Endothelial cell of umbilical vein (primary cell): ENCODE measurements around the gene CNTD1. TPM values are rescaled to one million over a fixed set of nuclear protein-coding genes. Genes with fewer than 3 reads are reported as not detected.

ENCODE experiments used
- BruUV-seq: library from RNA; stranded (reverse); fragments of 400-500 nt; replicated peaks from 2 replicates; lab custom pipeline; 2021; lab: Mats Ljungman, UMichigan
- CTCF ChIA-PET: fragments of 300-600, 350-600 bp; sonication (Branson Sonifier 250); formaldehyde crosslinking; loops from one replicate; lab custom pipeline; 2021; ENCODE audit warnings: antibody characterized with exemption, inconsistent platforms; lab: Charles Lee
- POLR2A ChIA-PET: fragments of 300-600, 350-600 bp; sonication (Branson Sonifier 250); formaldehyde crosslinking; loops from one replicate; lab custom pipeline; 2021; ENCODE audit warnings: antibody characterized with exemption, inconsistent platforms; lab: Charles Lee
- DNase-seq: peaks from one replicate; pipeline ENCODE4 v3.0.0-alpha.2; 2011; ENCODE audit warnings: low read depth, low spot score
- FAIRE-seq: peaks from 2 replicates; lab custom pipeline; 2011; peaks lifted over from hg19 to GRCh38; lab: Jason Lieb, UNC
- H2AFZ ChIP-seq: 2 replicates; pipeline ENCODE4 v1.6.0; 2012; ENCODE audit warnings: low read depth, low read length, control low read depth, inconsistent platforms
- H3K27ac ChIP-seq: 2 replicates; pipeline ENCODE4 v1.5.1; 2011; ENCODE audit warnings: low read depth, mild to moderate bottlenecking, control low read depth, low read length, moderate library complexity; ENCODE audit not compliant: insufficient read depth
- H3K27me3 ChIP-seq, 2 experiments: 2 replicates each; pipeline versions ENCODE4 v1.6.0 to v1.6.1; 2011; ENCODE audit warnings: low read length in 2 of 2, mixed read lengths in 1 of 2; ENCODE audit not compliant: control insufficient read depth in 2 of 2, insufficient read depth in 2 of 2
- H3K36me3 ChIP-seq, 2 experiments: 2 replicates in 1 of 2; 3 replicates in 1 of 2; pipeline ENCODE4 v1.5.1; 2011; ENCODE audit warnings: low read length in 2 of 2, mild to moderate bottlenecking in 1 of 2, moderate library complexity in 1 of 2; ENCODE audit not compliant: control insufficient read depth in 2 of 2, insufficient read depth in 2 of 2; ENCODE audit errors: extremely low read depth in 1 of 2
- H3K4me1 ChIP-seq: 3 replicates; pipeline ENCODE4 v1.5.1; 2011; ENCODE audit warnings: mild to moderate bottlenecking, low read length; ENCODE audit not compliant: control insufficient read depth, insufficient read depth; ENCODE audit errors: extremely low read depth
- H3K4me2 ChIP-seq: 2 replicates; pipeline ENCODE4 v1.6.1; 2011; ENCODE audit warnings: low read length, control low read depth, mixed read lengths; ENCODE audit not compliant: insufficient read depth
- H3K4me3 ChIP-seq, 3 experiments: fragments of 200-600 bp in 1 of 3; sonication (generic), shearing (Covaris generic) in 1 of 3; replicated peaks in 1 of 3; 2 replicates each; pipeline ENCODE4 v1.5.1; 2011 to 2016; ENCODE audit warnings: control low read depth in 3 of 3, low read length in 3 of 3, mild to moderate bottlenecking in 2 of 3, inconsistent platforms in 1 of 3, low read depth in 1 of 3, moderate library complexity in 1 of 3; ENCODE audit not compliant: insufficient read depth in 1 of 3
- H3K79me2 ChIP-seq: 2 replicates; pipeline ENCODE4 v1.6.0; 2012; ENCODE audit warnings: low read length, inconsistent platforms; ENCODE audit not compliant: control insufficient read depth, insufficient read depth
- H3K9ac ChIP-seq: replicated peaks from 2 replicates; pipeline ENCODE3; 2011; ENCODE audit warnings: low read length, control low read depth; ENCODE audit not compliant: insufficient read depth; ENCODE audit errors: extremely low read depth
- H3K9me1 ChIP-seq: replicated peaks from 3 replicates; pipeline ENCODE4 v1.6.0; 2011; ENCODE audit warnings: mild to moderate bottlenecking, low read length; ENCODE audit not compliant: control insufficient read depth, insufficient read depth; ENCODE audit errors: extremely low read depth
- H3K9me3 ChIP-seq: replicated peaks from 2 replicates; pipeline ENCODE4 v1.5.1; 2012; ENCODE audit warnings: low read length, inconsistent platforms; ENCODE audit not compliant: control insufficient read depth, insufficient read depth
- H4K20me1 ChIP-seq: replicated peaks from 2 replicates; pipeline ENCODE3; 2011; ENCODE audit warnings: mild to moderate bottlenecking, low read length; ENCODE audit not compliant: control insufficient read depth, insufficient read depth; ENCODE audit errors: extremely low read depth
- EZH2 ChIP-seq: IDR thresholded peaks from 2 replicates; pipeline ENCODE4 v1.6.1; 2012; ENCODE audit warnings: borderline replicate concordance, low read depth, mild to moderate bottlenecking, moderate library complexity, low read length, inconsistent platforms; ENCODE audit not compliant: severe bottlenecking
- GATA2 ChIP-seq: IDR thresholded peaks from 2 replicates; pipeline ENCODE4 v1.7.0; 2011; ENCODE audit warnings: low read depth, mild to moderate bottlenecking, moderate library complexity, mixed read lengths, low read length; ENCODE audit not compliant: insufficient read length, insufficient read depth
- JUN ChIP-seq: IDR thresholded peaks from 2 replicates; pipeline ENCODE4 v1.6.1; 2011; ENCODE audit warnings: borderline replicate concordance, low read depth; ENCODE audit not compliant: insufficient read length, insufficient read depth
- POLR2AphosphoS5 ChIP-seq: IDR thresholded peaks from 2 replicates; pipeline ENCODE4 v1.6.1; 2012; ENCODE audit warnings: low read depth, mild to moderate bottlenecking, control low read depth, low read length, moderate library complexity; ENCODE audit not compliant: insufficient read depth
- dilution Hi-C: fragments of 300-500 bp; cut with MboI; formaldehyde crosslinking; loops from one replicate; pipeline ENCODE4 v1.15.0; 2019; ENCODE audit warnings: low sequenced_read_pairs; ENCODE audit not compliant: extremely low pct_ligation_motif_present
- intact Hi-C: fragments of 100-400 bp; cut with micrococcal nuclease; formaldehyde crosslinking; loops from one replicate; pipeline ENCODE4 v1.10.0; 2022
- polyA plus RNA-seq, 4 experiments: library from polyadenylated mRNA; depleted of rRNA in 3 of 4; stranded (reverse) in 3 of 4; unstranded in 1 of 4; fragments of >200 nt; gene quantifications; 2 replicates each; pipeline versions ENCODE4 v1.2.1 to v1.2.3, GENCODE V29; 2011 to 2012; ENCODE audit warnings: missing spikeins in 1 of 4
- total RNA-seq: library from RNA; stranded (reverse); gene quantifications from 2 replicates; pipeline ENCODE4 v1.2.3, GENCODE V29; 2021
- TF ChIP-seq, protein P1 (sequence below), 2 donors: IDR thresholded peaks; 1 replicate in 1 of 2; 2 replicates in 1 of 2; pipeline ENCODE4 v1.5.1; 2011; ENCODE audit warnings: low read length in 2 of 2, mild to moderate bottlenecking in 2 of 2, moderate library complexity in 2 of 2, control low read depth in 1 of 2, inconsistent platforms in 1 of 2, low read depth in 1 of 2; ENCODE audit not compliant: insufficient read depth in 1 of 2; ENCODE audit errors: extremely low read depth in 1 of 2
- TF ChIP-seq, protein P2 (sequence below): IDR thresholded peaks from 2 replicates; pipeline ENCODE4 v1.6.1; 2011; ENCODE audit not compliant: insufficient read depth, insufficient read length

The CNTD1 gene
- total and polyA plus RNA-seq, 2 donors (not counting 3 experiments of a cell fraction or from before 2014, with no cell fraction given): not detected

DNA sequence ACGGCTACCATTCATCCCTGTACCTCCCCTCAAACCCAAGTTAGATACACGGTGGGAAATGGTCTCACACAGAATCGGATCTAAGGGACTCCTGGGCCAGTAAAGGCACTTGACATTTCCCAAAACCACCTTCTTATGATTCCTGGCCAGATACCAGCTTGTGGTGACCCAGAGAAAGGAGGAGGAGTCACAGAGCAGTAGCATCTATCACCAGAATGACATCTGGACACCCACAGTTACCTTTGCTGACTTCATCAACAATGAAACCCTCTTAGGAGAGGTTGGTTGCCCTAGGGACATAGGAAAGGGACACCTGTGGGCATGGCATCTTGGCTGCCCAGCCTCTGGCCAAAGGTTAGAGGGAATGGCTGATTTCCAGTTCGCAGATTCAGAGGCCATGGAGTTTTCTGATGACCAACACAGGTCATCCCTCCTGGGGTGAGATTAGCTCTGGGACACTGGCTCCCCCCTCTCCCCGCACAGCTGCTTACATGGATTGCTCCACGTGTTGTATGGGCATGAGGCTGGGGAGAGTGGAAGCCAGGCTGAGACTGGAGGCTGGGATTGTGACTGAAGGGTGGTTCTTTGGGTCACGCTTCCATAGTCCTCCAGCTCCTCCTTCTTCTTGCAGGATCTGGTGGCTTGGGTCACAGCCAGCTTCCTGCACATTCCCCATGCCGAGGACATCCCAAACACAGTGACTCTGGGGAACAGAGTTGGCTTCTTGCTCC, 51.0 kb downstream of the CNTD1 start:
- Histone ChIP-seq H3K9me3 (no peaks in the 10 kb centered on the region), H3K79me2 (no peaks in the 10 kb centered on the region), H3K27ac (no peak overlapping the region), H3K4me1 (no peaks in the 10 kb centered on the region), H3K4me2 (no peak overlapping the region), H3K4me3 (no peak overlapping the region), H2AFZ (no peak overlapping the region), H3K36me3 (peaks cover under 1 to 13% of the 10 kb centered on the region in 2 experiments), H3K9ac (no peak overlapping the region), H3K27me3 (peaks cover 0 to 3% of the 10 kb centered on the region in 2 experiments), H3K9me1 (no peaks in the 10 kb centered on the region), H4K20me1 (no peaks in the 10 kb centered on the region)
- dilution Hi-C loops: no loop called here
- FAIRE-seq (no peak), DNase-seq (no peak)
- BruUV-seq: TSS peak; percentile 2
- CTCF ChIA-PET: interaction anchor here (8.9 kb wide), 1 partner anchor 79 kb away, joined by 132 read pairs; no protein-coding TSS in a partner anchor
- POLR2A ChIA-PET: no interaction called here
- no peak for TF ChIP-seq JUN
- TF ChIP-seq, protein P1, sequence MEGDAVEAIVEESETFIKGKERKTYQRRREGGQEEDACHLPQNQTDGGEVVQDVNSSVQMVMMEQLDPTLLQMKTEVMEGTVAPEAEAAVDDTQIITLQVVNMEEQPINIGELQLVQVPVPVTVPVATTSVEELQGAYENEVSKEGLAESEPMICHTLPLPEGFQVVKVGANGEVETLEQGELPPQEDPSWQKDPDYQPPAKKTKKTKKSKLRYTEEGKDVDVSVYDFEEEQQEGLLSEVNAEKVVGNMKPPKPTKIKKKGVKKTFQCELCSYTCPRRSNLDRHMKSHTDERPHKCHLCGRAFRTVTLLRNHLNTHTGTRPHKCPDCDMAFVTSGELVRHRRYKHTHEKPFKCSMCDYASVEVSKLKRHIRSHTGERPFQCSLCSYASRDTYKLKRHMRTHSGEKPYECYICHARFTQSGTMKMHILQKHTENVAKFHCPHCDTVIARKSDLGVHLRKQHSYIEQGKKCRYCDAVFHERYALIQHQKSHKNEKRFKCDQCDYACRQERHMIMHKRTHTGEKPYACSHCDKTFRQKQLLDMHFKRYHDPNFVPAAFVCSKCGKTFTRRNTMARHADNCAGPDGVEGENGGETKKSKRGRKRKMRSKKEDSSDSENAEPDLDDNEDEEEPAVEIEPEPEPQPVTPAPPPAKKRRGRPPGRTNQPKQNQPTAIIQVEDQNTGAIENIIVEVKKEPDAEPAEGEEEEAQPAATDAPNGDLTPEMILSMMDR (IDR thresholded peaks at IDR 0.05; ENCODE audit: extremely low read depth in 1 of 2, insufficient read depth in 1 of 2, low read depth in 1 of 2, low read length in 2 of 2): no peak
- TF ChIP-seq GATA2: no peak
- TF ChIP-seq, protein P2, sequence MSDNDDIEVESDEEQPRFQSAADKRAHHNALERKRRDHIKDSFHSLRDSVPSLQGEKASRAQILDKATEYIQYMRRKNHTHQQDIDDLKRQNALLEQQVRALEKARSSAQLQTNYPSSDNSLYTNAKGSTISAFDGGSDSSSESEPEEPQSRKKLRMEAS: no peak
- no peak for TF ChIP-seq EZH2
- no peak for TF ChIP-seq POLR2AphosphoS5
- intact Hi-C loops: no loop called here
